ENCODE data around the gene KPNA3.
"Not testable (repeated sequence)": the region's sequence is repeated elsewhere in the genome, so short reads cannot be mapped to it uniquely, and the experiment has no call there.

The KPNA3 gene

GRCh38 chr13:49810567-49811526, 18.4 kb upstream of the KPNA3 start:
- ChIA-PET POLR2A (no interaction called here), CTCF (interaction anchor here (1.1 to 1.4 kb wide), 5 partner anchors 10 to 125 kb away, joined by 3 to 4 read pairs (median 3); partner anchors contain the start of genes KPNA3 and SPRYD7)
- TF ChIP-seq CTCF (IDR thresholded peaks at IDR 0.05; ENCODE audit: control extremely low read depth, extremely low read depth, low read depth, missing control alignments) = no peak
- DNase-seq (ENCODE audit: extremely low spot score) = peak; percentile 38

DNA sequence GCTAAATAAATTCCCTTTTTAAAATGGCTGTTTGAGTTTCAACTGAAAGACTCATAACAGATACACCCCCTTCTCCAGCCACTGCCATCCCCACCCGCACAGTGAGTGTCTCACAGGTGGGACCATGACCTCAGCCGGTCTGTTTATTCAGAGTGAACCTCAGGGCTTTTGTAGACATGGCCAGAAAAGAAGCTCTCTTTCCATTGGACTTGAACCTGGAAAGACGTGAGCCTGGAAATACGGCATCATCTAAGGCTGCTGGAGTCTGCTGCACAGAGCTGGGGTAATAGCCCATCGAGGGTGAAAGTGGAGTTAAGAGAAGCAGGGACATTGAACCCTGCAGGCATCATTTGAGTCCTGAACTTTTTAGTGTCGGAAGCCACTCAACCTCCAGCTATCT, 15.2 kb upstream of the KPNA3 start:
- ChIA-PET POLR2A (no interaction called here), CTCF (interaction anchor here (1.0 to 2.0 kb wide), 5 partner anchors 10 to 129 kb away, joined by 3 to 5 read pairs (median 3); partner anchors contain the start of gene SPRYD7)
- no peak for TF ChIP-seq CTCF (IDR thresholded peaks at IDR 0.05; ENCODE audit: control extremely low read depth, extremely low read depth, low read depth, missing control alignments)
- no peak for DNase-seq (ENCODE audit: extremely low spot score)

GRCh38 chr13:49806126-49806536, 13.6 kb upstream of the KPNA3 start:
- TF ChIP-seq CTCF (IDR thresholded peaks at IDR 0.05; ENCODE audit: control extremely low read depth, extremely low read depth, low read depth, missing control alignments) = no peak
- no peak for DNase-seq (ENCODE audit: extremely low spot score)
- ChIA-PET CTCF (interaction anchor here (2.0 kb wide), 1 partner anchor 9 kb away, joined by 5 read pairs; no protein-coding TSS in a partner anchor), POLR2A (no interaction called here)

- DNase-seq (ENCODE audit: extremely low spot score); POLR2A ChIA-PET: not testable (repeated sequence)
- CTCF ChIA-PET = interaction anchor here (1.1 to 1.7 kb wide), 3 partner anchors 13 to 17 kb away, joined by 3 read pairs; no protein-coding TSS in a partner anchor
Measured at GRCh38 chr13:49803047-49803446, 10.6 kb upstream of the KPNA3 start.

DNA sequence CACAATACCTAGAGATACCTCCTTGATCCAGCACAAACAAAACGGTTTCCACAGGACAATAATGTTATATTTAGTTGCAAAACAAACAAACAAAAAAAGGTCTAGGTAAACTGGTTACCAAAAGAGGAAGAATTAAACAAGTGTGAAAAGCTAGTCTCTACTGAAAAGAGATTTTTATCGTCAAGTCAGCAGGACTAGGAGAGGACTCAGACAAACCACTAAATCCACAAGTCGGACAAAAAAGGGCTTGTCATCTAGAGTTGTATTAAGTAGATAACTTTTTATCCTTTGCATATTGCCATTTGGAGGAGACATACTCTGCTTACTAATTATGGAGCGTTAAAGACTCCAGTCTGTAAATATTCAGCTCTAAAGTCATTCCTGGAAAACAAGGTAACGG, 9.9 kb upstream of the KPNA3 start:
- CTCF ChIA-PET = interaction anchor here (1.1 to 1.7 kb wide), 4 partner anchors 12 to 18 kb away, joined by 3 read pairs; no protein-coding TSS in a partner anchor

DNA sequence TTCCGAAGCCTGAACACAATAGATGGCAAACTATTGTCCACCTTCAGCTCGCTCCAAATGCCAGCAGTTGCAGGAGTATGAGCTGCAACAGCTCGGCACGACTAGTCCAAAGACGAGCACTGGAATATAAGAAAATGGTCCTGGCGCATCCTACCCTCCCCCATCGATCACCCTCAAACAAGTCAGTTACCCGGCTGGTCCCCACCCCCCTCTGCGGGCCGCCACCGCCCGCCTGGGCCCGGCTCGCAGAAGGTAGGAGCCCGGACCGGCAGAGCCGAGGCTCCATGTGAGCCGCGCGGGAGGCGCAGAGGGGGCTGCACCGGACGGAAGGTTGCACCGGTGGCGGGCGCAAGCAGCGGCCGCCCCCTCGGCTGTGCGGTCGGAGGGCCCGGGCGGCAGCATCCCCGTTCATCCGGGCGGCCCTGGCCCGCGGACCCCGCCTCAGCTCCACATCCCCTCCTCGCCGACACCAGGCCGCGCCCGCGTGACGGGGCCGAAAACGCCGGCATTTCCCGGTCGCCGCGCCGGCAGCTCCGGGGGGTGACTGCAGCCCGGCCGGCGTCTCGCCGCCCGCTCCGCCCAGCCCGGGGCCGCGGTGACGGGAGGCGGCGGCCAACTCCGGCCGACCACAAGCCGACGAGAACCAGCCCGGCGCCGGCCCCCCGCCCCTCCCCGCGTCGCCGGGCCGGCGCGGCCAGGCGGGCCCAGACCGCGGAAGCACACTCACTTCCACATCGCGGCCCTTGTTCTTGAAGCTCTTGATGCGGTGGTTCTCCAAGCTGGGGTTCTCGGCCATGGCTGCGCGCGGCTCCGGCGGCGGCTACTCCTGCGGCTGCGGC, 552 bp downstream of the KPNA3 start:
- CTCF ChIA-PET = interaction anchor here (1.1 to 5.5 kb wide), 7 partner anchors 9 to 552 kb away, joined by 3 to 42 read pairs (median 5); partner anchors contain the start of genes CAB39L, SETDB2 and TRIM13

More for the DNA sequence above, 9.9 kb upstream of the KPNA3 start:
- no peak for DNase-seq (ENCODE audit: extremely low spot score)
- no peak for TF ChIP-seq CTCF (IDR thresholded peaks at IDR 0.05; ENCODE audit: control extremely low read depth, extremely low read depth, low read depth, missing control alignments)
- POLR2A ChIA-PET = no interaction called here

More for the DNA sequence above, 552 bp downstream of the KPNA3 start:
- TF ChIP-seq CTCF (IDR thresholded peaks at IDR 0.05; ENCODE audit: control extremely low read depth, extremely low read depth, low read depth, missing control alignments) = no peak
- POLR2A ChIA-PET = interaction anchor here (1.0 to 1.5 kb wide), 2 partner anchors 144 to 812 kb away, joined by 3 to 4 read pairs; partner anchors contain the start of gene SPRYD7
- peak; percentile 54 for DNase-seq (ENCODE audit: extremely low spot score)
